PC-3 (cell line): Measurements from ENCODE around the gene TCAF2.
"Not testable (repeated sequence)": the region's sequence is repeated elsewhere in the genome, so short reads cannot be mapped to it uniquely, and the experiment has no call there.

Source experiments
- EZH2 ChIP-seq: fragments of 300-600 bp; sonication (generic); IDR thresholded peaks from one replicate; pipeline ENCODE4 v1.6.1; 2017; ENCODE audit warnings: antibody characterized with exemption, mild to moderate bottlenecking, low read length; ENCODE audit not compliant: unreplicated experiment
- TF ChIP-seq, protein P1 (sequence below): fragments of 300-600 bp; sonication (generic); conservative IDR thresholded peaks from 2 replicates; pipeline ENCODE4 v1.5.1; 2017; ENCODE audit warnings: antibody characterized with exemption, low read depth, mild to moderate bottlenecking, low read length

GRCh38 chr7:143650447-143650846 is 29.7 kb downstream of the TCAF2 start:
- TF ChIP-seq EZH2 = not testable (repeated sequence)
- TF ChIP-seq, protein P1, sequence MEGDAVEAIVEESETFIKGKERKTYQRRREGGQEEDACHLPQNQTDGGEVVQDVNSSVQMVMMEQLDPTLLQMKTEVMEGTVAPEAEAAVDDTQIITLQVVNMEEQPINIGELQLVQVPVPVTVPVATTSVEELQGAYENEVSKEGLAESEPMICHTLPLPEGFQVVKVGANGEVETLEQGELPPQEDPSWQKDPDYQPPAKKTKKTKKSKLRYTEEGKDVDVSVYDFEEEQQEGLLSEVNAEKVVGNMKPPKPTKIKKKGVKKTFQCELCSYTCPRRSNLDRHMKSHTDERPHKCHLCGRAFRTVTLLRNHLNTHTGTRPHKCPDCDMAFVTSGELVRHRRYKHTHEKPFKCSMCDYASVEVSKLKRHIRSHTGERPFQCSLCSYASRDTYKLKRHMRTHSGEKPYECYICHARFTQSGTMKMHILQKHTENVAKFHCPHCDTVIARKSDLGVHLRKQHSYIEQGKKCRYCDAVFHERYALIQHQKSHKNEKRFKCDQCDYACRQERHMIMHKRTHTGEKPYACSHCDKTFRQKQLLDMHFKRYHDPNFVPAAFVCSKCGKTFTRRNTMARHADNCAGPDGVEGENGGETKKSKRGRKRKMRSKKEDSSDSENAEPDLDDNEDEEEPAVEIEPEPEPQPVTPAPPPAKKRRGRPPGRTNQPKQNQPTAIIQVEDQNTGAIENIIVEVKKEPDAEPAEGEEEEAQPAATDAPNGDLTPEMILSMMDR = not testable (repeated sequence)
